HEK293T (cell line): ENCODE measurements around the gene MYADML2.

Experiments used
- BHLHE40 ChIP-seq: fragments of 450-650 bp; IDR thresholded peaks from 2 replicates; pipeline ENCODE4 v1.6.1; 2016; ENCODE audit warnings: mild to moderate bottlenecking, moderate library complexity, borderline replicate concordance
- CTBP1 ChIP-seq: fragments of 450-650 bp; IDR thresholded peaks from 2 replicates; pipeline ENCODE4 v1.6.1; 2016; ENCODE audit warnings: borderline replicate concordance
- ELF4 ChIP-seq: fragments of 450-650 bp; IDR thresholded peaks from 2 replicates; pipeline ENCODE4 v1.6.1; 2017; ENCODE audit warnings: antibody characterized with exemption
- FOXM1 ChIP-seq: fragments of 450-650 bp; IDR thresholded peaks from 2 replicates; pipeline ENCODE4 v1.6.1; 2017; ENCODE audit warnings: mild to moderate bottlenecking, borderline replicate concordance
- HDGF ChIP-seq: fragments of 450-650 bp; IDR thresholded peaks from 2 replicates; pipeline ENCODE4 v1.6.1; 2017; ENCODE audit warnings: antibody characterized with exemption, borderline replicate concordance
- L3MBTL2 ChIP-seq: fragments of 450-650 bp; conservative IDR thresholded peaks from 2 replicates; pipeline ENCODE4 v1.6.1; 2016; ENCODE audit warnings: mild to moderate bottlenecking
- PKNOX1 ChIP-seq: fragments of 450-650 bp; IDR thresholded peaks from 2 replicates; pipeline ENCODE4 v1.6.1; 2016
- SP1 ChIP-seq: fragments of 450-650 bp; IDR thresholded peaks from 2 replicates; pipeline ENCODE4 v1.6.1; 2017
- SUZ12 ChIP-seq: fragments of 450-650 bp; IDR thresholded peaks from 2 replicates; pipeline ENCODE4 v1.6.1; 2016; ENCODE audit warnings: mild to moderate bottlenecking
- TARDBP ChIP-seq: fragments of 450-650 bp; IDR thresholded peaks from 2 replicates; pipeline ENCODE4 v1.6.1; 2016

- TF ChIP-seq TARDBP, result no peak
- TF ChIP-seq HDGF, result no peak
- no peak for TF ChIP-seq PKNOX1
- TF ChIP-seq BHLHE40, result no peak
- TF ChIP-seq CTBP1, result no peak
- TF ChIP-seq SUZ12, result no peak
- no peak for TF ChIP-seq SP1
- TF ChIP-seq ELF4, result no peak
- no peak for TF ChIP-seq L3MBTL2
- TF ChIP-seq FOXM1, result no peak
Observed at GRCh38 chr17:81978524-81979298, 31.7 kb upstream of the MYADML2 start.
